Measurements from ENCODE around the gene C8G. TPM values are rescaled to one million over a fixed set of nuclear protein-coding genes. Genes with fewer than 3 reads are reported as not detected.

C8G gene
- total and polyA plus RNA-seq, 2 of the 13 experiments (the other 11 are each of a cell fraction or from before 2014, with no cell fraction given): 4.9 to 12.8 TPM

GRCh38 chr9:136921307-136921706, 23.7 kb upstream of the C8G start:
- TF ChIP-seq TMF1 (CRISPR knock-in tag; IDR thresholded peaks at IDR 0.05; ENCODE audit: low read depth) (no peak), SALL1 (CRISPR knock-in tag; IDR thresholded peaks at IDR 0.05) (no peak), HMGA1 (CRISPR knock-in tag; conservative IDR thresholded peaks at IDR 0.05) (no peak), ZNF550 (CRISPR knock-in tag; IDR thresholded peaks at IDR 0.05; ENCODE audit: borderline replicate concordance) (no peak), MIXL1 (CRISPR knock-in tag; IDR thresholded peaks at IDR 0.05) (no peak), HOXA7 (CRISPR knock-in tag; IDR thresholded peaks at IDR 0.05) (no peak), RFX1 (IDR thresholded peaks at IDR 0.05) (no peak), PHF5A (CRISPR knock-in tag; IDR thresholded peaks at IDR 0.05; ENCODE audit: low read depth, unreplicated experiment) (no peak), ARHGAP35 (CRISPR knock-in tag; IDR thresholded peaks at IDR 0.05; ENCODE audit: borderline replicate concordance) (no peak), ZNF672 (CRISPR knock-in tag; IDR thresholded peaks at IDR 0.05) (no peak)
- H3K36me3 ChIP-seq (replicated peaks in 1 of 2; ENCODE audit: control insufficient read depth in 1 of 2, insufficient read depth in 2 of 2, low read length in 2 of 2): peaks cover 33 to 57% of the 10 kb centered on the region in 2 experiments; a peak in 4 of 5 replicates
- no peak overlapping the region for H3K27ac ChIP-seq (ENCODE audit: extremely low read length, insufficient read depth, low read length)
- no peaks in the 10 kb centered on the region for H4K20me1 ChIP-seq (ENCODE audit: insufficient read depth, low read length)
- 97% methylated on average over 8 of the region's 11 CpGs for WGBS (ENCODE audit: low lambda C conversion rate)
- intact Hi-C loops (cut with micrococcal nuclease; ENCODE audit: unreplicated experiment) (no loop called here), in situ Hi-C loops (cut with HindIII; ENCODE audit: extremely low pct_ligation_motif_present, low pct_unique_long_range_greater_than_20kb) (no loop called here)
- ChIA-PET POLR2A (no interaction called here), CTCF (ENCODE audit: low intra/inter-chr PET ratio, low total read pairs) (no interaction called here)
- DNase-seq (ENCODE audit: low spot score) (no peak), ATAC-seq (no peak), FAIRE-seq (no peak)
- no peaks in the 10 kb centered on the region for H3K9me3 ChIP-seq (ENCODE audit: low read length)
- H3K4me1 ChIP-seq (ENCODE audit: insufficient read depth, low read length): no peaks in the 10 kb centered on the region
- H3K4me2 ChIP-seq (ENCODE audit: low read depth, low read length): no peak overlapping the region
- H3K27me3 ChIP-seq (ENCODE audit: control insufficient read depth in 1 of 2, insufficient read depth in 2 of 2, low read length in 2 of 2): no peaks in the 10 kb centered on the region
- H3K79me2 ChIP-seq (ENCODE audit: insufficient read depth, low read length): no peaks in the 10 kb centered on the region
- no TSS peak for BruUV-seq (replicated peaks)
- H3K9ac ChIP-seq (ENCODE audit: insufficient read depth, low read depth, low read length): no peak overlapping the region
- H2AFZ ChIP-seq (ENCODE audit: low read length): no peak overlapping the region
- no peak overlapping the region for H3K4me3 ChIP-seq (replicated peaks in 1 of 3; ENCODE audit: insufficient read depth in 1 of 3, low read depth in 2 of 3, low read length in 3 of 3)

- no peak for FAIRE-seq
- no TSS peak for BruUV-seq (replicated peaks)
- CTCF ChIA-PET (ENCODE audit: low intra/inter-chr PET ratio, low total read pairs): no interaction called here
These were observed 23.3 kb upstream of the C8G start for GRCh38 chr9:136921718-136922117.

More at GRCh38 chr9:136921718-136922117, 23.3 kb upstream of the C8G start:
- Histone ChIP-seq H3K4me3 (replicated peaks in 1 of 3; ENCODE audit: insufficient read depth in 1 of 3, low read depth in 2 of 3, low read length in 3 of 3) (no peak overlapping the region), H2AFZ (ENCODE audit: low read length) (no peak overlapping the region), H3K9ac (ENCODE audit: insufficient read depth, low read depth, low read length) (no peak overlapping the region), H3K79me2 (ENCODE audit: insufficient read depth, low read length) (no peaks in the 10 kb centered on the region), H4K20me1 (ENCODE audit: insufficient read depth, low read length) (no peaks in the 10 kb centered on the region), H3K27ac (ENCODE audit: extremely low read length, insufficient read depth, low read length) (no peak overlapping the region), H3K4me2 (ENCODE audit: low read depth, low read length) (no peak overlapping the region), H3K36me3 (replicated peaks in 1 of 2; ENCODE audit: control insufficient read depth in 1 of 2, insufficient read depth in 2 of 2, low read length in 2 of 2) (peaks cover 29 to 57% of the 10 kb centered on the region in 2 experiments; a peak in 4 of 5 replicates), H3K4me1 (ENCODE audit: insufficient read depth, low read length) (no peaks in the 10 kb centered on the region), H3K9me3 (ENCODE audit: low read length) (no peaks in the 10 kb centered on the region), H3K27me3 (ENCODE audit: control insufficient read depth in 1 of 2, insufficient read depth in 2 of 2, low read length in 2 of 2) (no peaks in the 10 kb centered on the region)
- WGBS (ENCODE audit: low lambda C conversion rate): 94% methylated on average over 7 of the region's 10 CpGs
- intact Hi-C loops (cut with micrococcal nuclease; ENCODE audit: unreplicated experiment) (no loop called here), in situ Hi-C loops (cut with HindIII; ENCODE audit: extremely low pct_ligation_motif_present, low pct_unique_long_range_greater_than_20kb) (no loop called here)
- DNase-seq (ENCODE audit: low spot score) (no peak), ATAC-seq (no peak)
- TF ChIP-seq ATAD3A (CRISPR knock-in tag; IDR thresholded peaks at IDR 0.05): no peak
- no peak for TF ChIP-seq WIZ (CRISPR knock-in tag; IDR thresholded peaks at IDR 0.05)
- no peak for TF ChIP-seq ZNF691 (CRISPR knock-in tag; IDR thresholded peaks at IDR 0.05; ENCODE audit: borderline replicate concordance, low read depth)
- TF ChIP-seq HDAC1 (CRISPR knock-in tag; IDR thresholded peaks at IDR 0.05): no peak
- no peak for TF ChIP-seq HDAC2 (CRISPR knock-in tag; IDR thresholded peaks at IDR 0.05)
- POLR2A ChIA-PET: no interaction called here
